OCI-LY3 (cell line): ENCODE measurements around the gene SPI1.

Experiments
- EZH2phosphoT487 ChIP-seq: fragments of 200-600 bp; shearing (Covaris generic); IDR thresholded peaks from 2 replicates; pipeline ENCODE4 v1.6.1; 2018; ENCODE audit warnings: antibody characterized with exemption, mixed run types, low read depth
- TF ChIP-seq, protein P1 (sequence below): fragments of 200-600, 300-600 bp; sonication (generic); IDR thresholded peaks from 2 replicates; pipeline ENCODE4 v1.5.1; 2014; ENCODE audit warnings: antibody characterized with exemption, low read length, low read depth

DNA sequence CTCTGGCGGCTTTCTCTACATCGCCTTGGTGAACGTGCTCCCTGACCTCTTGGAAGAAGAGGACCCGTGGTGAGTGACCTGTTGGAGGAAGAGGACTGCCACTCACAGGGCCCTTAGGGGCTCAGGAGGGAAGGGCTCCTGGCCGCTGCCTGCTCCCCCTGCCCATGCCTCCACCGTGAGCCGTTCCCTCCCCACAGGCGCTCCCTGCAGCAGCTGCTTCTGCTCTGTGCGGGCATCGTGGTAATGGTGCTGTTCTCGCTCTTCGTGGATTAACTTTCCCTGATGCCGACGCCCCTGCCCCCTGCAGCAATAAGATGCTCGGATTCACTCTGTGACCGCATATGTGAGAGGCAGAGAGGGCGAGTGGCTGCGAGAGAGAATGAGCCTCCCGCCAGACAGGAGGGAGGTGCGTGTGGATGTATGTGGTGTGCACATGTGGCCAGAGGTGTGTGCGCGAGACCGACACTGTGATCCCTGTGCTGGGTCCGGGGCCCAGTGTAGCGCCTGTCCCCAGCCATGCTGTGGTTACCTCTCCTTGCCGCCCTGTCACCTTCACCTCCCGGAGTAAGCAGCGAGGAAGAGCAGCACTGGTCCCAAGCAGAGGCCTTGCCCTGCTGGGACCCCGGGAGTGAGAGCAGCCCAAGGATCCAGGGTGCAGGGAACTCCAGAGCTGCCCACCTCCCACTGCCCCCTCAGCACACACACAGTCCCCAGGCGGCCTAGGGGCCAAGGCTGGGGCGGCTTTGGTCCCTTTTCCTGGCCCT, 36.9 kb upstream of the SPI1 start:
- TF ChIP-seq, protein P1, sequence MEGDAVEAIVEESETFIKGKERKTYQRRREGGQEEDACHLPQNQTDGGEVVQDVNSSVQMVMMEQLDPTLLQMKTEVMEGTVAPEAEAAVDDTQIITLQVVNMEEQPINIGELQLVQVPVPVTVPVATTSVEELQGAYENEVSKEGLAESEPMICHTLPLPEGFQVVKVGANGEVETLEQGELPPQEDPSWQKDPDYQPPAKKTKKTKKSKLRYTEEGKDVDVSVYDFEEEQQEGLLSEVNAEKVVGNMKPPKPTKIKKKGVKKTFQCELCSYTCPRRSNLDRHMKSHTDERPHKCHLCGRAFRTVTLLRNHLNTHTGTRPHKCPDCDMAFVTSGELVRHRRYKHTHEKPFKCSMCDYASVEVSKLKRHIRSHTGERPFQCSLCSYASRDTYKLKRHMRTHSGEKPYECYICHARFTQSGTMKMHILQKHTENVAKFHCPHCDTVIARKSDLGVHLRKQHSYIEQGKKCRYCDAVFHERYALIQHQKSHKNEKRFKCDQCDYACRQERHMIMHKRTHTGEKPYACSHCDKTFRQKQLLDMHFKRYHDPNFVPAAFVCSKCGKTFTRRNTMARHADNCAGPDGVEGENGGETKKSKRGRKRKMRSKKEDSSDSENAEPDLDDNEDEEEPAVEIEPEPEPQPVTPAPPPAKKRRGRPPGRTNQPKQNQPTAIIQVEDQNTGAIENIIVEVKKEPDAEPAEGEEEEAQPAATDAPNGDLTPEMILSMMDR: no peak
- TF ChIP-seq EZH2phosphoT487: no peak
